Loucy (cell line): Measurements from ENCODE around the gene HDGFL3.

ENCODE experiments used
- H2AFZ ChIP-seq: fragments of 200-600 bp; sonication (generic); 2 replicates; pipeline ENCODE4 v1.6.0; 2016; ENCODE audit warnings: antibody characterized with exemption, mild to moderate bottlenecking, low read length, moderate library complexity
- H3F3A ChIP-seq: fragments of 200-600 bp; 2 replicates; pipeline ENCODE4 v1.6.0; 2016; ENCODE audit warnings: antibody characterized with exemption, low read depth, mild to moderate bottlenecking
- H3K27me3 ChIP-seq: fragments of 200-600 bp; sonication (generic); 2 replicates; pipeline ENCODE4 v1.6.1; 2014; ENCODE audit warnings: low read length, mild to moderate bottlenecking; ENCODE audit not compliant: insufficient read depth, poor library complexity, severe bottlenecking
- H3K36me3 ChIP-seq: fragments of 200-600 bp; sonication (generic); 2 replicates; pipeline ENCODE4 v1.6.1; 2016; ENCODE audit warnings: low read length; ENCODE audit not compliant: insufficient read depth
- H3K4me1 ChIP-seq: fragments of 200-600 bp; sonication (generic); 2 replicates; pipeline ENCODE4 v1.5.1; 2014; ENCODE audit warnings: low read length, mild to moderate bottlenecking; ENCODE audit not compliant: insufficient read depth, poor library complexity, severe bottlenecking
- H3K4me2 ChIP-seq: fragments of 200-600 bp; sonication (generic); 2 replicates; pipeline ENCODE4 v1.6.0; 2014; ENCODE audit warnings: antibody characterized with exemption, low read length, low read depth, mild to moderate bottlenecking; ENCODE audit not compliant: poor library complexity, severe bottlenecking
- H3K4me3 ChIP-seq: fragments of 200-600 bp; sonication (generic); 2 replicates; pipeline ENCODE4 v1.5.1; 2014; ENCODE audit warnings: low read length, mild to moderate bottlenecking, mixed read lengths; ENCODE audit not compliant: poor library complexity, severe bottlenecking
- H3K79me2 ChIP-seq: fragments of 200-600 bp; sonication (generic); 2 replicates; pipeline ENCODE4 v1.6.1; 2014; ENCODE audit warnings: low read length; ENCODE audit not compliant: insufficient read depth
- H3K9ac ChIP-seq: fragments of 200-600 bp; sonication (generic); 2 replicates; pipeline ENCODE4 v1.6.0; 2014; ENCODE audit warnings: mild to moderate bottlenecking, low read depth, low read length, moderate library complexity; ENCODE audit not compliant: poor library complexity, severe bottlenecking
- H3K9me2 ChIP-seq: fragments of 200-600 bp; sonication (generic); replicated peaks from 2 replicates; pipeline ENCODE4 v1.6.1; 2016; ENCODE audit warnings: low read depth, low read length, mixed read lengths
- H3K9me3 ChIP-seq: fragments of 200-600 bp; sonication (generic); 2 replicates; pipeline ENCODE4 v1.6.1; 2014; ENCODE audit warnings: mild to moderate bottlenecking, antibody characterized with exemption, low read length, low read depth; ENCODE audit not compliant: insufficient read depth
- H4K20me1 ChIP-seq: fragments of 200-600 bp; sonication (generic); 2 replicates; pipeline ENCODE4 v1.6.0; 2014; ENCODE audit warnings: antibody characterized with exemption, low read length, mild to moderate bottlenecking; ENCODE audit not compliant: insufficient read depth, poor library complexity, severe bottlenecking
- CTCF ChIP-seq: fragments of 200-600 bp; sonication (generic); conservative IDR thresholded peaks from 2 replicates; pipeline ENCODE4 v1.5.1; 2014; ENCODE audit warnings: mild to moderate bottlenecking, antibody characterized with exemption, low read length
- EZH2phosphoT487 ChIP-seq: fragments of 200-600 bp; IDR thresholded peaks from 2 replicates; pipeline ENCODE4 v1.6.1; 2018; ENCODE audit warnings: antibody characterized with exemption, mild to moderate bottlenecking, moderate library complexity, borderline replicate concordance

The HDGFL3 gene

GRCh38 chr15:83108266-83109219 is 99.1 kb downstream of the HDGFL3 start:
- Histone ChIP-seq H3K27me3 (no peaks in the 10 kb centered on the region), H4K20me1 (no peaks in the 10 kb centered on the region), H3K9me2 (no peaks in the 10 kb centered on the region), H3K9me3 (no peaks in the 10 kb centered on the region), H3K4me2 (peak overlapping the region; percentile 97), H3F3A (no peaks in the 10 kb centered on the region), H3K79me2 (no peaks in the 10 kb centered on the region), H2AFZ (peak overlapping the region; percentile 83), H3K4me3 (peak overlapping the region; percentile 76), H3K36me3 (no peaks in the 10 kb centered on the region), H3K9ac (peak overlapping the region; percentile 75), H3K4me1 (peaks cover 23% of the 10 kb centered on the region)
- TF ChIP-seq EZH2phosphoT487 (no peak), CTCF (no peak)

DNA sequence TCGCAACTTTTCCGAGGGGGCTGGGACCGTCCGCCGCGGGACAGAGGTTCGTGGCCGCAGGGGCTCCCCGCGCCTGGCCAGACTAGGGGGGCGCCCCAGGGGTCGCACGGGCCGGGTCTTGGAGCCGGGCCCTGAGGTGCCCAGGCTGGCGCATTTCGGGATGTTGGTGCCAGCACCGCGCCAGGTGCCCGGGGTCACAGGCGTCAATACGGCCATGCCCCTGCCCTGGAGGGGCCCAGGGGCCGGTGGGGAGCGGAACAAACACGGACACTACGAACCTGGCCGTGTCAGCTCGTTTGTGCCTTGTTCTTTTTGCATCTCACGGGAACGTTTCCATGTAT is 99.8 kb downstream of the HDGFL3 start:
- H3F3A ChIP-seq: no peaks in the 10 kb centered on the region
- H3K9me3 ChIP-seq: no peaks in the 10 kb centered on the region
- no peaks in the 10 kb centered on the region for H3K79me2 ChIP-seq
- TF ChIP-seq EZH2phosphoT487: no peak
- no peak for TF ChIP-seq CTCF
- no peaks in the 10 kb centered on the region for H3K36me3 ChIP-seq
- peak overlapping the region; percentile 75 for H3K9ac ChIP-seq
- peaks cover 23% of the 10 kb centered on the region for H3K4me1 ChIP-seq
- peak overlapping the region; percentile 97 for H3K4me2 ChIP-seq
- H2AFZ ChIP-seq: peak overlapping the region; percentile 83
- peak overlapping the region; percentile 76 for H3K4me3 ChIP-seq
- no peaks in the 10 kb centered on the region for H3K27me3 ChIP-seq
- no peaks in the 10 kb centered on the region for H4K20me1 ChIP-seq
- no peaks in the 10 kb centered on the region for H3K9me2 ChIP-seq

DNA sequence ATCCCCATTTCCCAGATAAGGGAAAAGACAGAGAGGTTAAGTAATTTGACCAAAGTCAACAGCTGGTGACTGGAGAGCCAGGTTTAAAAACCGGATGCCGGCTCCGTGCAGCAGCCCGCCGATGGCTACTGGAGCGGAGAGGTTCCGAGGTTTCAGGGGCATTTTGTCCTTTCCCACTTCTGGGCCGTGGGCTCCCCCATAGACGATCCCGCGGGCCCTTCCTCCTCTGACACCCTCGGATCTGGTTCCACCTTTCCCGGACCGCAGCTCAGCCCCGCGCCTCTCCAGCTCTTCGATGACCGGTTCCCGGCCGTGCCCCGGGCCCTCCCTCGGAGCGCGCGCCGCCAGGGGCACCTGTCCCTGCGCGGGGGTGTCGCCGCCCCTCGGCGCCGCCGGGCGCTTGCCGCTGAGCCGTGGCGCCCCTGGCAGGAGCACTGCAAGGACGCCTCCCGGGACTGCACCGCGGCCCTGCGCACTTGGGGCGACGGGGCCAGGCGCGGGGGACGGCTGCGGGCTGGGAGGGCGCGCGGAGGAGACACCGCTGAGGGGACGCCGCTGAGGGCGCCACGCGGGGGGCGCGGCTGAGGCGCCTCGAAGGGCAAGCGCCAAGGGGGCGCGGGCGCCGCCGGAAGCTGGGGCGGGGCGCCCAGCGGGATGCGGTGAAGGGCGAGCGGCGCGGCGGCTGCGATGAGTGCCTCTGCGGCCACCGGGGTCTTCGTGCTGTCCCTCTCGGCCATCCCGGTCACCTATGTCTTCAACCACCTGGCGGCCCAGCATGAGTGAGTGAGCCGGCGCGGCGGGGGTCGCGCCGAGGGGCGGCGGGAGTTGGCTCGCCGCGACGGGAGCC is 100.4 kb downstream of the HDGFL3 start, which contains the start of gene TM6SF1:
Gene TM6SF1 (plus strand): TSS at position 652 of the 847 bp plus-strand sequence. CDS start 36 bp downstream, at position 688.
- no peak for TF ChIP-seq CTCF
- Histone ChIP-seq H4K20me1 (no peaks in the 10 kb centered on the region), H3K4me1 (peaks cover 23% of the 10 kb centered on the region), H3K36me3 (no peaks in the 10 kb centered on the region), H3K27me3 (no peaks in the 10 kb centered on the region), H3F3A (no peaks in the 10 kb centered on the region), H3K79me2 (no peaks in the 10 kb centered on the region), H3K4me2 (peak within 1 kb of the TSS; percentile 97), H3K9me2 (no peaks in the 10 kb centered on the region), H3K9ac (peak within 1 kb of the TSS; percentile 75), H2AFZ (peak within 1 kb of the TSS; percentile 83), H3K9me3 (no peaks in the 10 kb centered on the region), H3K4me3 (peak within 1 kb of the TSS; percentile 76)
